Neural crest cell (in vitro differentiated cells): ENCODE measurements around the gene MNT. TPM values are rescaled to one million over a fixed set of nuclear protein-coding genes. Genes with fewer than 3 reads are reported as not detected.
A peak's percentile ranks its signal among the peaks of the same experiment; 100 is the strongest.

Experiments
- DNase-seq: peaks from one replicate; pipeline ENCODE4 v3.0.0; 2021; ENCODE audit warnings: low read depth, mixed read lengths, low spot score
- H3K27ac Mint-ChIP-seq: one replicate; pipeline ENCODE4 v1.8.0; 2021; ENCODE audit warnings: mild to moderate bottlenecking, mixed read lengths; ENCODE audit not compliant: unreplicated experiment
- H3K27me3 Mint-ChIP-seq: 2 replicates; pipeline ENCODE4 v1.8.0; 2021; ENCODE audit warnings: low read depth, mild to moderate bottlenecking, mixed read lengths
- H3K36me3 Mint-ChIP-seq: 2 replicates; pipeline ENCODE4 v1.8.0; 2021; ENCODE audit warnings: low read depth, mild to moderate bottlenecking, mixed read lengths
- H3K4me1 Mint-ChIP-seq: 2 replicates; pipeline ENCODE4 v1.8.0; 2021; ENCODE audit warnings: mixed read lengths
- H3K4me3 Mint-ChIP-seq: one replicate; pipeline ENCODE4 v1.8.0; 2021; ENCODE audit warnings: mild to moderate bottlenecking, mixed read lengths
- H3K9me3 Mint-ChIP-seq: 2 replicates; pipeline ENCODE4 v1.8.0; 2021; ENCODE audit warnings: mixed read lengths
- total RNA-seq: library from RNA; stranded (reverse); gene quantifications from 2 replicates; pipeline ENCODE4 v1.2.1, GENCODE V29; 2021
- TF ChIP-seq, protein P1 (sequence below): fragments of 200-600 bp; sonication (generic); conservative IDR thresholded peaks from 2 replicates; pipeline ENCODE4 v1.5.0; 2021; ENCODE audit warnings: antibody characterized with exemption, mild to moderate bottlenecking

The MNT gene
- total RNA-seq, 1 donor from 2014 or later = 26.9 TPM

GRCh38 chr17:2435181-2435741 lies 34.4 kb upstream of the MNT start:
- Mint-ChIP-seq H3K27me3 (no peaks in the 10 kb centered on the region), H3K4me1 (peaks cover 46% of the 10 kb centered on the region), H3K27ac (peak overlapping the region; percentile 98), H3K4me3 (peak overlapping the region; percentile 79), H3K36me3 (peaks cover 13% of the 10 kb centered on the region), H3K9me3 (no peaks in the 10 kb centered on the region)
- peak; percentile 51 for DNase-seq
- TF ChIP-seq, protein P1, sequence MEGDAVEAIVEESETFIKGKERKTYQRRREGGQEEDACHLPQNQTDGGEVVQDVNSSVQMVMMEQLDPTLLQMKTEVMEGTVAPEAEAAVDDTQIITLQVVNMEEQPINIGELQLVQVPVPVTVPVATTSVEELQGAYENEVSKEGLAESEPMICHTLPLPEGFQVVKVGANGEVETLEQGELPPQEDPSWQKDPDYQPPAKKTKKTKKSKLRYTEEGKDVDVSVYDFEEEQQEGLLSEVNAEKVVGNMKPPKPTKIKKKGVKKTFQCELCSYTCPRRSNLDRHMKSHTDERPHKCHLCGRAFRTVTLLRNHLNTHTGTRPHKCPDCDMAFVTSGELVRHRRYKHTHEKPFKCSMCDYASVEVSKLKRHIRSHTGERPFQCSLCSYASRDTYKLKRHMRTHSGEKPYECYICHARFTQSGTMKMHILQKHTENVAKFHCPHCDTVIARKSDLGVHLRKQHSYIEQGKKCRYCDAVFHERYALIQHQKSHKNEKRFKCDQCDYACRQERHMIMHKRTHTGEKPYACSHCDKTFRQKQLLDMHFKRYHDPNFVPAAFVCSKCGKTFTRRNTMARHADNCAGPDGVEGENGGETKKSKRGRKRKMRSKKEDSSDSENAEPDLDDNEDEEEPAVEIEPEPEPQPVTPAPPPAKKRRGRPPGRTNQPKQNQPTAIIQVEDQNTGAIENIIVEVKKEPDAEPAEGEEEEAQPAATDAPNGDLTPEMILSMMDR = no peak

DNA sequence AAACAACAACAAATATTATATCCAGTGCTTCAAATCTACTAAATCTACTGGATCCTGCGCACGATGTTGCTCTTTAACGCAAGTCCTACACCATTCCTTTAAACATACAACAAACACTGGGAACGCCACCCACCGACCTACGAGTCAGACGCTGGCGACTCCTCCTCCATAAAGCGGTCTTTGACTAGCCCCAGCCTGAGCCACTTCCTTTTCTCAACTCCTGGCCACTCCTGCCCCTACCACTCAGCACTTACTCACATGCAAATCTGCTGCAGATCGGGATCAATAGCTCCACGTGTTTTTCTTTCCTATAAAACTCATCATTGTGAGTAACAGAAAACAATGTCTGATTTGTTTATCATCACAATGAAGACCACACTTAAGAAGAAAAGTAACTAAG lies 32.8 kb upstream of the MNT start:
- peaks cover 46% of the 10 kb centered on the region for H3K4me1 Mint-ChIP-seq
- TF ChIP-seq, protein P1 = no peak

GRCh38 chr17:2427910-2428309 lies 27.1 kb upstream of the MNT start:
- DNase-seq = no peak
- Mint-ChIP-seq H3K4me3 (no peak overlapping the region), H3K27ac (peak overlapping the region; percentile 72), H3K27me3 (no peaks in the 10 kb centered on the region), H3K9me3 (no peaks in the 10 kb centered on the region), H3K4me1 (peaks cover 14% of the 10 kb centered on the region), H3K36me3 (peaks cover under 1% of the 10 kb centered on the region)
- TF ChIP-seq, protein P1 = no peak

More for the DNA sequence above, 32.8 kb upstream of the MNT start:
- DNase-seq = no peak
- no peaks in the 10 kb centered on the region for H3K27me3 Mint-ChIP-seq
- H3K9me3 Mint-ChIP-seq = no peaks in the 10 kb centered on the region
- H3K27ac Mint-ChIP-seq = peak overlapping the region; percentile 59
- peaks cover 13% of the 10 kb centered on the region for H3K36me3 Mint-ChIP-seq
- H3K4me3 Mint-ChIP-seq = peak overlapping the region; percentile 29

DNA sequence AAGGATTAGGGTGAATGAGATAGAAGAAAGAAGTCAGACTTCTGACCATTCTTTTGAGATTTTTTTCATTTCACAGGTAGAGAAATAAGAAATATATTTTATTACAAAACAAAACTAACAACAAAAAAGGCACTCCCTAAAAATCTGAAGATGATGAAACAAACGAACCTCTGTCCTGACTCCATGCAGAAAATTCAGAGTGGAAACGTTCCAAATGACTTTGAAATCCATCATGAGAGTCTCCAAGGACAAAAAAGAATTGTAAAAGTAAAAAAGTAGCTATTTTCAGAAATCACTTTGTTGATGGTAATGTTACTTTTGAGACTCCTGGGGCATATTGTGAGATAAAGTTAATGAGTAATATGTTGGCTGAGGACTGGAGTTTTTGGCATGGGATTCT lies 26.4 kb upstream of the MNT start:
- no peaks in the 10 kb centered on the region for H3K36me3 Mint-ChIP-seq
- peaks cover 7% of the 10 kb centered on the region for H3K4me1 Mint-ChIP-seq
- TF ChIP-seq, protein P1 = no peak

GRCh38 chr17:2423271-2423670 lies 22.4 kb upstream of the MNT start:
- Mint-ChIP-seq H3K9me3 (no peaks in the 10 kb centered on the region), H3K36me3 (no peaks in the 10 kb centered on the region), H3K27ac (no peak overlapping the region)

More for the DNA sequence above, 26.4 kb upstream of the MNT start:
- Mint-ChIP-seq H3K4me3 (no peak overlapping the region), H3K27ac (no peak overlapping the region), H3K9me3 (no peaks in the 10 kb centered on the region), H3K27me3 (no peaks in the 10 kb centered on the region)
- no peak for DNase-seq

More at GRCh38 chr17:2423271-2423670, 22.4 kb upstream of the MNT start:
- TF ChIP-seq, protein P1 = no peak
- peaks cover 7% of the 10 kb centered on the region for H3K4me1 Mint-ChIP-seq
- DNase-seq = no peak
- no peak overlapping the region for H3K4me3 Mint-ChIP-seq
- no peaks in the 10 kb centered on the region for H3K27me3 Mint-ChIP-seq
